Vagina (tissue), 2 donors: Measurements from ENCODE around the gene IGFL4. TPM values are rescaled to one million over a fixed set of nuclear protein-coding genes. Genes with fewer than 3 reads are reported as not detected.

ENCODE experiments used
- DNase-seq, 2 donors: peaks; one replicate each; pipeline ENCODE4 v3.0.0-alpha.2; 2017; ENCODE audit errors: extremely low spot score in 2 of 2
- H3K27ac ChIP-seq: fragments of 200-600 bp; sonication (generic); one replicate; pipeline ENCODE4 v1.5.1; 2019
- H3K27me3 ChIP-seq: fragments of 200-600 bp; sonication (generic); one replicate; pipeline ENCODE4 v1.5.1; 2019
- H3K36me3 ChIP-seq, 2 donors: fragments of 200-600 bp; sonication (generic); one replicate each; pipeline ENCODE4 v1.5.1; 2017 to 2019
- H3K4me1 ChIP-seq: fragments of 200-600 bp; sonication (generic); one replicate; pipeline ENCODE4 v1.5.1; 2019
- H3K4me3 ChIP-seq, 2 donors: fragments of 200-600 bp; sonication (generic); 1 replicate in 1 of 2; 2 replicates in 1 of 2; pipeline ENCODE4 v1.5.1; 2016 to 2019
- H3K9me3 ChIP-seq: fragments of 200-600 bp; sonication (generic); one replicate; pipeline ENCODE4 v1.5.1; 2019
- CTCF ChIP-seq, 3 experiments: fragments of 450-650 bp in 2 of 3; fragments of 200-600 bp in 1 of 3; sonication (generic) in 1 of 3; IDR thresholded peaks; one replicate each; pipeline ENCODE4 v1.5.1; 2017 to 2019; ENCODE audit warnings: antibody characterized with exemption in 3 of 3, mild to moderate bottlenecking in 2 of 3, moderate library complexity in 2 of 3
- POLR2A ChIP-seq, 2 donors: fragments of 450-650 bp; IDR thresholded peaks; one replicate each; pipeline ENCODE4 v1.6.1; 2017; ENCODE audit warnings: antibody characterized with exemption in 2 of 2, mild to moderate bottlenecking in 2 of 2, moderate library complexity in 2 of 2
- POLR2AphosphoS5 ChIP-seq, 2 donors: sonication (generic); formaldehyde crosslinking; IDR thresholded peaks; one replicate each; pipeline ENCODE4 v1.9.0; 2017; ENCODE audit warnings: antibody characterized with exemption in 2 of 2, mild to moderate bottlenecking in 2 of 2, low read depth in 1 of 2; ENCODE audit not compliant: insufficient read depth in 1 of 2
- intact Hi-C: fragments of 100-400 bp; cut with DNase I; formaldehyde crosslinking; loops from one replicate; pipeline ENCODE4 v1.15.1; 2023
- total RNA-seq: library from RNA; depleted of rRNA; stranded (reverse); fragments of >200 nt; gene quantifications from one replicate; pipeline ENCODE4 v1.2.3, GENCODE V29; 2016

The IGFL4 gene
- total RNA-seq, 1 donor from 2014 or later: not detected

GRCh38 chr19:46077815-46078167, 37.0 kb upstream of the IGFL4 start:
- TF ChIP-seq POLR2A (IDR thresholded peaks at IDR 0.05) (no peak), POLR2AphosphoS5 (IDR thresholded peaks at IDR 0.05; ENCODE audit: insufficient read depth in 1 of 2, low read depth in 1 of 2) (no peak), CTCF (IDR thresholded peaks at IDR 0.05) (no peak)
- Histone ChIP-seq H3K4me1 (peaks cover 11% of the 10 kb centered on the region), H3K36me3 (no peaks in the 10 kb centered on the region), H3K27me3 (no peaks in the 10 kb centered on the region), H3K4me3 (no peak overlapping the region), H3K27ac (no peak overlapping the region), H3K9me3 (no peaks in the 10 kb centered on the region)
- no peak for DNase-seq
- intact Hi-C loops: no loop called here

- no peaks in the 10 kb centered on the region for H3K9me3 ChIP-seq
- no peak for TF ChIP-seq POLR2AphosphoS5 (IDR thresholded peaks at IDR 0.05; ENCODE audit: insufficient read depth in 1 of 2, low read depth in 1 of 2)
- TF ChIP-seq POLR2A (IDR thresholded peaks at IDR 0.05): no peak
- TF ChIP-seq CTCF (IDR thresholded peaks at IDR 0.05): peak in 2 of 3 experiments; percentile 33 to 55
- H3K27ac ChIP-seq: no peak overlapping the region
- H3K4me3 ChIP-seq: peak overlapping the region; percentile 1 to 10
- intact Hi-C loops: no loop called here
- H3K27me3 ChIP-seq: no peaks in the 10 kb centered on the region
- H3K4me1 ChIP-seq: peaks cover 11% of the 10 kb centered on the region
- DNase-seq: no peak
- H3K36me3 ChIP-seq: no peaks in the 10 kb centered on the region
These were observed 36.4 kb upstream of the IGFL4 start for GRCh38 chr19:46076951-46077814.

GRCh38 chr19:46076031-46076880, 35.5 kb upstream of the IGFL4 start:
- Histone ChIP-seq H3K4me3 (no peak overlapping the region), H3K27ac (no peak overlapping the region), H3K36me3 (no peaks in the 10 kb centered on the region), H3K4me1 (peaks cover 11% of the 10 kb centered on the region), H3K9me3 (no peaks in the 10 kb centered on the region), H3K27me3 (no peaks in the 10 kb centered on the region)
- no peak for TF ChIP-seq CTCF (IDR thresholded peaks at IDR 0.05)
- TF ChIP-seq POLR2A (IDR thresholded peaks at IDR 0.05): no peak
- TF ChIP-seq POLR2AphosphoS5 (IDR thresholded peaks at IDR 0.05; ENCODE audit: insufficient read depth in 1 of 2, low read depth in 1 of 2): no peak
- intact Hi-C loops: no loop called here
- DNase-seq: no peak

GRCh38 chr19:46073268-46073922, 32.6 kb upstream of the IGFL4 start:
- no peaks in the 10 kb centered on the region for H3K27me3 ChIP-seq
- TF ChIP-seq POLR2AphosphoS5 (IDR thresholded peaks at IDR 0.05; ENCODE audit: insufficient read depth in 1 of 2, low read depth in 1 of 2) (no peak), POLR2A (IDR thresholded peaks at IDR 0.05) (no peak), CTCF (IDR thresholded peaks at IDR 0.05) (no peak)
- intact Hi-C loops: no loop called here
- H3K27ac ChIP-seq: no peak overlapping the region
- no peaks in the 10 kb centered on the region for H3K9me3 ChIP-seq
- H3K4me3 ChIP-seq: no peak overlapping the region
- no peak for DNase-seq
- H3K36me3 ChIP-seq: no peaks in the 10 kb centered on the region
- H3K4me1 ChIP-seq: peaks cover 11% of the 10 kb centered on the region
